Osteocyte (in vitro differentiated cells): Measurements from ENCODE around the gene KANSL3. TPM values are rescaled to one million over a fixed set of nuclear protein-coding genes. Genes with fewer than 3 reads are reported as not detected.
A peak's percentile ranks its signal among the peaks of the same experiment; 100 is the strongest.
"Not testable (repeated sequence)": the region's sequence is repeated elsewhere in the genome, so short reads cannot be mapped to it uniquely, and the experiment has no call there.

Experiments used
- DNase-seq: peaks from one replicate; pipeline ENCODE4 v3.0.0; 2021; ENCODE audit warnings: mixed read lengths; ENCODE audit not compliant: unreplicated experiment; ENCODE audit errors: extremely low spot score
- H3K27ac Mint-ChIP-seq: one replicate; pipeline ENCODE4 v1.8.0; 2021; ENCODE audit warnings: mild to moderate bottlenecking, mixed read lengths; ENCODE audit not compliant: unreplicated experiment
- H3K27me3 Mint-ChIP-seq: one replicate; pipeline ENCODE4 v1.8.0; 2021; ENCODE audit warnings: mixed read lengths; ENCODE audit not compliant: unreplicated experiment
- H3K36me3 Mint-ChIP-seq: one replicate; pipeline ENCODE4 v1.8.0; 2021; ENCODE audit warnings: mixed read lengths; ENCODE audit not compliant: unreplicated experiment
- H3K4me1 Mint-ChIP-seq: one replicate; pipeline ENCODE4 v1.8.0; 2021; ENCODE audit warnings: mixed read lengths; ENCODE audit not compliant: unreplicated experiment
- H3K4me3 Mint-ChIP-seq: one replicate; pipeline ENCODE4 v1.8.0; 2021; ENCODE audit warnings: mild to moderate bottlenecking, moderate library complexity, mixed read lengths; ENCODE audit not compliant: unreplicated experiment
- H3K9me3 Mint-ChIP-seq: one replicate; pipeline ENCODE4 v1.8.0; 2021; ENCODE audit warnings: mixed read lengths; ENCODE audit not compliant: unreplicated experiment
- total RNA-seq: library from RNA; stranded (reverse); gene quantifications from 2 replicates; pipeline ENCODE4 v1.2.1, GENCODE V29; 2021
- TF ChIP-seq, protein P1 (sequence below): fragments of 200-600 bp; sonication (generic); IDR thresholded peaks from 2 replicates; pipeline ENCODE4 v1.5.0; 2021; ENCODE audit warnings: antibody characterized with exemption, mild to moderate bottlenecking, moderate library complexity

KANSL3 gene
- total RNA-seq, 1 donor from 2014 or later: 45.8 TPM

DNA sequence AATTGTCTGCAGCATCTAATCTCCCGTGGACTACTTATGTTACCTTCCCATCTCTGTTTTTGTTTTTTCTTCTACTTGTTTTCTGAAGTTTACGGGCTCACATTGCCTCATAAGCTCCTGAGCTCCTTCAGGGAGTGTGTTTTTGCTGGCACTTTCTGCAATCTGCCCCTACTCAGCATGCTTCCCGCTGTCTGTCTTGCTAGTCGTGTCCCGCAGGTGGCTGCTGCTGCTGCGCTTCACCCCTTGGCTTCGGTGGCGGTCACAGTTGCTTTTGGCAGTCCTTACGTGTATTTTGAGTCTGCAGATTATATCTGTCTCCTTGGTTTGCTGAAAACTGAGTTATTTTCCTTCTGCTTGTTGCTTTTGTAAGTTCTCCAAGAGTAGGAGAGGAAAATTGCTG, 41.7 kb upstream of the KANSL3 start:
- Mint-ChIP-seq H3K36me3 (no peaks in the 10 kb centered on the region), H3K27ac (no peak overlapping the region), H3K4me3 (no peak overlapping the region), H3K27me3 (peaks cover 22% of the 10 kb centered on the region), H3K9me3 (no peaks in the 10 kb centered on the region), H3K4me1 (peaks cover 12% of the 10 kb centered on the region)
- DNase-seq: no peak
- TF ChIP-seq, protein P1, sequence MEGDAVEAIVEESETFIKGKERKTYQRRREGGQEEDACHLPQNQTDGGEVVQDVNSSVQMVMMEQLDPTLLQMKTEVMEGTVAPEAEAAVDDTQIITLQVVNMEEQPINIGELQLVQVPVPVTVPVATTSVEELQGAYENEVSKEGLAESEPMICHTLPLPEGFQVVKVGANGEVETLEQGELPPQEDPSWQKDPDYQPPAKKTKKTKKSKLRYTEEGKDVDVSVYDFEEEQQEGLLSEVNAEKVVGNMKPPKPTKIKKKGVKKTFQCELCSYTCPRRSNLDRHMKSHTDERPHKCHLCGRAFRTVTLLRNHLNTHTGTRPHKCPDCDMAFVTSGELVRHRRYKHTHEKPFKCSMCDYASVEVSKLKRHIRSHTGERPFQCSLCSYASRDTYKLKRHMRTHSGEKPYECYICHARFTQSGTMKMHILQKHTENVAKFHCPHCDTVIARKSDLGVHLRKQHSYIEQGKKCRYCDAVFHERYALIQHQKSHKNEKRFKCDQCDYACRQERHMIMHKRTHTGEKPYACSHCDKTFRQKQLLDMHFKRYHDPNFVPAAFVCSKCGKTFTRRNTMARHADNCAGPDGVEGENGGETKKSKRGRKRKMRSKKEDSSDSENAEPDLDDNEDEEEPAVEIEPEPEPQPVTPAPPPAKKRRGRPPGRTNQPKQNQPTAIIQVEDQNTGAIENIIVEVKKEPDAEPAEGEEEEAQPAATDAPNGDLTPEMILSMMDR: no peak

DNA sequence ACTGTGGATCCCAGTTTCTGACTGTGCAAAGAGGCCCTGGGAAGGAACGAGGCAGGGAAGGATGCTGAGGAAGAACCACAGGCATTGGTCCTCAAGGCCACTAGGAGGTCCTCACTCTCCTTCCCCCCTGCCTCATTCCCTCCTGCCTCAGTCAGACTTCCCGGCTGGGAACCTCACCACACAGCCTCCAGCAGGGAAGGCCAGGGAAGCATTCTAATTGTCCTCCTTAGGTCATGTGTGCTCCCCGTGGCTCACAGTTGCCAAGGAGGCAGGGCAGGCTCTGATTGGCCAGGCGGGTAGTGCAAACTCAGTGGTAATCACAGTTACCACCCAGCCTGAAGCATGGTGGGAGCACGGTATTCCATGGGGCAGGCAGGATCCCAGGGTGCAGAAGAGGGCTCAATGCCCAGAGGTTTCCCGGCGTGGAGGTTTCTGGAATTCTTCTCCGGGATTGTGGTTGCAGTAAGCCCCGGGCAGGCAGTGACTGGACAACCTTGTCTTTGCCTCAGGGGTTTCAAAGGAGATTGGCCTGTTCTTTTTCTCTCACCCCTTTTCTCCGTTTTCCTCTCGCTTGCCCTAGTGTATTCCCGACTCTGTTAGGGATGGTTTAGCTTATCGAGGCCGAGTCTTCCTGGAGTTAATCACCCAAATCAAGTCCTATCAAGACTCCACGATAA, 31.6 kb upstream of the KANSL3 start:
- H3K36me3 Mint-ChIP-seq: no peaks in the 10 kb centered on the region
- peaks cover 6% of the 10 kb centered on the region for H3K27me3 Mint-ChIP-seq
- no peak overlapping the region for H3K27ac Mint-ChIP-seq
- peaks cover 15% of the 10 kb centered on the region for H3K4me1 Mint-ChIP-seq
- H3K9me3 Mint-ChIP-seq: peaks cover 2% of the 10 kb centered on the region
- no peak for DNase-seq
- TF ChIP-seq, protein P1: no peak
- no peak overlapping the region for H3K4me3 Mint-ChIP-seq

DNA sequence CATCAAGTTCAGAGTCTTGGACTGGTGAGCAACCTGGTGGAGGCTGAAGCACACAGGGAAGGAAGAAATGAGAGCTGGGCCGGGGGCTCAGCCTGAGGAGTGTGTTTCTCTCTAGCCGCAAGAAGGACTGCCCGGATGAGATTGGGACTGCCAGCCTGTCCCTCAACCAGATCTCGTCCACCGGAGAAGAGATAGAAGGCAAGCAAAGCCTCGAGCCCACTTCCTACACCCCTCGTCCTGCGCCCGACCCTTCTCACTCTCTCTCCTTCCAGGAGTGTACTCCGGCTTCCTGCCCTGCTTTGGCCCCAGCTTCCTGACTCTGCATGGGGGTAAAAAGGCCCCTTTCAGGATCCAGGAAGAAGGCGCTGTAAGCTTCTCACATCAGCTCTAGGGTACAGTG, 30.7 kb upstream of the KANSL3 start:
- Mint-ChIP-seq H3K36me3 (no peaks in the 10 kb centered on the region), H3K27ac (no peak overlapping the region), H3K4me1 (peaks cover 16% of the 10 kb centered on the region), H3K27me3 (peaks cover 6% of the 10 kb centered on the region), H3K9me3 (peaks cover 6% of the 10 kb centered on the region), H3K4me3 (no peak overlapping the region)
- TF ChIP-seq, protein P1: no peak
- DNase-seq: no peak

DNA sequence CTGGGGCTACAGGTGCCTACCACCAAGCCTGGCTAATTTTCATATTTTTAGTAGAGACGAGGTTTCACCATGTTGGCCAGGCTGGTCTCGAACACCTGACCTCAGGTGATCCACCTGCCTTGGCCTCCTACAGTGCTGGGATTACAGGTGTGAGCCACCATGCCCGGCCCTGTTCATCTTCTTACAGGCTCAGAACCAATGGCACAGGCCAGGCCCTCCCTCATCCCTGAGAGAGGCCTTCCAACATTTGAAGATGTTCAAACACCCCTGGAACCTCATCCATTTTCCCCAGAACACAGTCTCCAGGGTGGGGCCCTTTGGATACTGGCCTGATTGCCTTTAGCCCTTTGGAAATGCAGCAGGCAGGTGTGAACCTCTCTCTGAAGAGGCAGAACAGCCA, 27.6 kb upstream of the KANSL3 start:
- Mint-ChIP-seq H3K27ac (peak overlapping the region; percentile 99), H3K4me1 (peaks cover 16% of the 10 kb centered on the region), H3K4me3 (peak overlapping the region; percentile 12)
- not testable (repeated sequence) for DNase-seq, H3K9me3 Mint-ChIP-seq, H3K27me3 Mint-ChIP-seq, H3K36me3 Mint-ChIP-seq

DNA sequence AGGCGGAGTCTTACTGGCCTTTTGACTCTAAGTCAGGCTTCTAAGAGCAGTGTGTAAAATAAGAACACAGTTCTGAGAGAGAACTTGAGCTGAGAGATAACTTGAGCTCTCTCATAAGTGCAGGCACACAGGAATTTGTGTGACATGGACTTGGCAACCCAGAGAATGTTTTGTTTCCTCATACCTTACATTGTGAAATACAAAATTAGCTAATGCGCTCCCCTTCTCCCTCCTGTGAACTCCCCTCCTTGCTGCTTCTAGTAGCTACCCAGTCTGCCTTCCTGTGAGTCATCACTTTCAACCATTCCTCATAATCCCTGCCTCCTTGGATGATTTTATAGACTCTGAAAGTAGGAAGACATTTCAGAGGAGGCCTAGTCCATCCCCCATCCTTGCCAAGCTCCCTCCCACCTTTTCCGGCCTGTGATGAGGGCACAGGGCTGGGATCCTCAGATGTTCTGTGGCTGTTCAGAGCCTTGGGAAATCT, 27.0 kb upstream of the KANSL3 start:
- no peak for DNase-seq
- Mint-ChIP-seq H3K27ac (peak overlapping the region; percentile 99), H3K36me3 (no peaks in the 10 kb centered on the region), H3K4me1 (peaks cover 16% of the 10 kb centered on the region), H3K27me3 (no peaks in the 10 kb centered on the region), H3K9me3 (peaks cover 6% of the 10 kb centered on the region), H3K4me3 (peak overlapping the region; percentile 12)
- TF ChIP-seq, protein P1: no peak
